Activated naive CD8-positive, alpha-beta T cell treated with anti-CD3 and anti-CD28 coated beads, Interleukin-2, amount 10 ng/mL, durations not matched to agents 7 days and 5 days (primary cell): ENCODE data around the gene KAZN. TPM values are rescaled to one million over a fixed set of nuclear protein-coding genes. Genes with fewer than 3 reads are reported as not detected.

ENCODE experiments used
- ATAC-seq: fragments of 150-1000 bp; cut with Tn5 transposase; one replicate; pipeline ENCODE4 v1.10.0; 2021; ENCODE audit warnings: low read depth, moderate library complexity
- POLR2A ChIA-PET: fragments of 350-600 bp; sonication (Branson Sonifier 250); formaldehyde crosslinking; loops from one replicate; lab custom pipeline; 2021; ENCODE audit warnings: antibody characterized with exemption; lab: Charles Lee
- DNase-seq: peaks from one replicate; pipeline ENCODE4 v3.0.0; 2021
- H3K27ac Mint-ChIP-seq: one replicate; pipeline ENCODE4 v1.8.0; 2022; ENCODE audit warnings: mild to moderate bottlenecking, mixed read lengths
- H3K27me3 Mint-ChIP-seq: one replicate; pipeline ENCODE4 v1.8.0; 2022; ENCODE audit warnings: mild to moderate bottlenecking, moderate library complexity, mixed read lengths
- H3K36me3 Mint-ChIP-seq: one replicate; pipeline ENCODE4 v1.8.0; 2021; ENCODE audit warnings: mild to moderate bottlenecking, mixed read lengths
- H3K4me1 Mint-ChIP-seq: one replicate; pipeline ENCODE4 v1.8.0; 2021; ENCODE audit warnings: mixed read lengths
- H3K4me3 Mint-ChIP-seq: one replicate; pipeline ENCODE4 v1.8.0; 2022; ENCODE audit warnings: mild to moderate bottlenecking, moderate library complexity, mixed read lengths
- H3K9me3 Mint-ChIP-seq: one replicate; pipeline ENCODE4 v1.8.0; 2021; ENCODE audit warnings: mixed read lengths
- total RNA-seq, 2 experiments: library from RNA; stranded (reverse); gene quantifications; one replicate each; pipeline ENCODE4 v1.2.3, GENCODE V29; 2021

KAZN gene
- total RNA-seq, 2 experiments from 2014 or later = 0.91 to 1.4 TPM

DNA sequence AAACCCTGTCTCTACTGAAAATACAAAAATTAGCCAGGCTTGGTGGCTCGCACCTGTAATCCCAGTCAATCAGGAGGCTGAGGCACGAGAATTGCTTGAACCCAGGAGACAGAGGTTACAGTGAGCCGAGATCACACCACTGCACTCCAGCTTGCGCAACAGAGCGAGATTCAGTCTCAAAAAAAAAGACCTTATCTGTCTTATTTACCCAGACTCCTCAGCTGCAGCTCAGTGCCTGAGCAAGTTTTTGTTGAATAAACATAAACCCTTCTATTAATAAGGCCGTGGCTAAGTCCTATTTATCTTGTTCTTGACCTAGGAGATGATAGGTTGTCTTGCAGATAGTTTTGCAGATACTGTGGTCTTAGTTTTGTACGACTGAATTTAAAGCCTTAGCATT, 418.6 kb downstream of the KAZN start:
- no peak for DNase-seq
- no peak overlapping the region for H3K27ac Mint-ChIP-seq
- no peak overlapping the region for H3K4me3 Mint-ChIP-seq
- POLR2A ChIA-PET = no interaction called here
- H3K36me3 Mint-ChIP-seq = no peaks in the 10 kb centered on the region
- no peaks in the 10 kb centered on the region for H3K27me3 Mint-ChIP-seq
- H3K9me3 Mint-ChIP-seq = no peaks in the 10 kb centered on the region
- H3K4me1 Mint-ChIP-seq = peaks cover 2% of the 10 kb centered on the region
- no peak for ATAC-seq

DNA sequence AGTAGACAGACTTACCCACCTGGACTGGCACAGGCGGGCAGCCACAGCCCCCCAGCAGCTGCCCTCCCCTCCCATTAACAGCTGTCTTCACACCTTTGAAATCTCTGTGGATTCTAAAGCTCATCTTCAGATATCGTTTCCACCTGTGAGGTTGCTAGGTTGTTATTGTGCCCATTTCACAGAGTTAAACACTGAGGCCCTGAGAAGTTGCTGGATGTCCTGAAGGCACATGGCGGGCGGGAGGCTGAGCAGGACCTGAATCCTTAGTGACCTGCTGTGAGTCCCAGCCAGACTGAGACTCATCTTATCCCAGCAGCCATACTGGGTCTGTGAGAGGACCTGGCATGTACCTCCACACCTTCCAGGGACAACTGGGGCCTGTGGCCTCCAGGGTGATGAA, 420.3 kb downstream of the KAZN start:
- Mint-ChIP-seq H3K27me3 (no peaks in the 10 kb centered on the region), H3K4me1 (peaks cover 2% of the 10 kb centered on the region), H3K4me3 (no peak overlapping the region), H3K27ac (no peak overlapping the region), H3K36me3 (no peaks in the 10 kb centered on the region), H3K9me3 (no peaks in the 10 kb centered on the region)
- DNase-seq = no peak
- POLR2A ChIA-PET = no interaction called here
- no peak for ATAC-seq

DNA sequence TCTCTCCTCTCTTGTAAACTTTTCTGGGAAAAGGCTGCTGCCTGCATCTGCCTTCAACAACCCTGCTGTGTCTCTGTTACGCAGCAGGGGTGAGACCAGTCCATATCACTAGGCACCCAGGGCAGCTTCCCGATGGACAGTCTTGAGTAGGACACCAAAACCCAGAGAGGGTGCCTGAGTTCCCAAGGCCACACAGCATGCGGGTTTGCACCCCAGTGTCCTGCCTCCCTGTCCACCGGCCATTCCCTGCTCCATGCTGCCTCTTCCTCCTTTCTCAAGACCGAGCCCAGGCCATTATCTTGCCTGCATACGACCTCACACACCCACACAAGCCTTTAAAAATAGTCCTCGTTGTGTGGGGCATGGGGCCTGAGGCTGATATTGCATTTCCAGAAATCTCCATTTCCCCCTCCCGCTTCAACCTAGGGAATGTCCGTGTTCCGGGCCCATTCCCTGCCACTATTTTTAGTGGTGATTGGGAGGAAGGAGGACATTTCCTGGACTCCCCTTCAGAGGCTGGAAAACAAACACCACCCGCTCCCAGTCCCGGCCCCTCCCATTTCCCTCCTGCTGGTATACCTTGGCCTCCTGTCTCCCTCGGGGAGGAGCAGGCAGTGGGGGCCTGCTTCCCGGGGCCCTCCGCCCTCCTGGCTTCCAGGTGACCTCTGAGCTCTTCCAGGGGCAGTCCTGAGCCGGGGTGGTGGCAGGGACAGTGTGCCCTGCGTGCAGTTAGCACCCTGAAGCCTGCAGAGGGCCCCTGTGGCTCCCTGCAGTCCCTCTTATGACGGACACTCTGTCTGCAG, 422.7 kb downstream of the KAZN start:
- no peak overlapping the region for H3K4me3 Mint-ChIP-seq
- no peaks in the 10 kb centered on the region for H3K4me1 Mint-ChIP-seq
- POLR2A ChIA-PET = no interaction called here
- DNase-seq = no peak
- no peak for ATAC-seq
- no peaks in the 10 kb centered on the region for H3K9me3 Mint-ChIP-seq
- H3K36me3 Mint-ChIP-seq = no peaks in the 10 kb centered on the region
- H3K27me3 Mint-ChIP-seq = no peaks in the 10 kb centered on the region
- no peak overlapping the region for H3K27ac Mint-ChIP-seq

DNA sequence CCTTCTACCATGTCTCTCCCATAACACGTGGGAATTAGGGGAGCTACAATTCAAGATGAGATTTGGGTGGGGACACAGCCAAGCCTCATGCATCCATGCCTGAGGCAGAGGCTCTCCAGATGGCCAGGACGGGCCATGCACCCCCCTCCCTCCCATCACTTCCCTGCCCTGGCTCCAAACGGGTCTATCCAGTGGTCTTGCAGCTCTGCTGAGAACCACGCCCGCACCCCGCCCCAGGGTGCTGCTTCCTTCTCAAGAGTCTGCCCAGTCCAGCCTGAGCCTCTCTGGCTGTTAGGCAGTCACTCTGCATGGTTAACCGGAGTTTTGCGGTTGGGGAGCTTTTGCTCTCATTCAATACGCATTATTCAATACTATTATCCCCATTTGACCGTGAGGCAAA, 423.6 kb downstream of the KAZN start:
- POLR2A ChIA-PET = no interaction called here
- ATAC-seq (no peak), DNase-seq (no peak)
- H3K4me1 Mint-ChIP-seq = no peaks in the 10 kb centered on the region
- H3K36me3 Mint-ChIP-seq = no peaks in the 10 kb centered on the region
- no peaks in the 10 kb centered on the region for H3K27me3 Mint-ChIP-seq
- no peak overlapping the region for H3K4me3 Mint-ChIP-seq
- H3K27ac Mint-ChIP-seq = no peak overlapping the region
- H3K9me3 Mint-ChIP-seq = no peaks in the 10 kb centered on the region

DNA sequence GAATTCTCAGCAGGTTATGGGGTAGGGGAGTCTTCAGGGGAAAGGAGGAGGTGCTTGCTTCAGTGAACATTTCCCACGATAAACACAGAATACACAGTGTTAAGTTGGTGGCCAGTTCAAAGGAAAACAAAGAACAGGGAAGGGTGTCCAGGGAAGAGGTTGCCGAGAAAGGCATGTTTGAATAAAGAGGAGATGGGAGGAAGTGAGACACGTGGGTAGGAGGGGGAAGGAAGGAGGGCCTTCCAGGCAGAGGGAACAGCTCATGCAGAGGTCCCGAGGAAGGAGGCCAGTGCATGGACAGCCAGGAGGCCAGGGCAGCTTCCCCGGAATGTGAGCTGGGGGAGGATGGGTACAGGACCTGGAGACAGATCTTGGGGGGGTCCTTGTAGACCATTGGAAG, 424.7 kb downstream of the KAZN start:
- H3K27ac Mint-ChIP-seq = no peak overlapping the region
- ATAC-seq (no peak), DNase-seq (no peak)
- POLR2A ChIA-PET = no interaction called here
- H3K4me3 Mint-ChIP-seq = no peak overlapping the region
- no peaks in the 10 kb centered on the region for H3K9me3 Mint-ChIP-seq
- H3K4me1 Mint-ChIP-seq = no peaks in the 10 kb centered on the region
- no peaks in the 10 kb centered on the region for H3K36me3 Mint-ChIP-seq
- H3K27me3 Mint-ChIP-seq = no peaks in the 10 kb centered on the region

DNA sequence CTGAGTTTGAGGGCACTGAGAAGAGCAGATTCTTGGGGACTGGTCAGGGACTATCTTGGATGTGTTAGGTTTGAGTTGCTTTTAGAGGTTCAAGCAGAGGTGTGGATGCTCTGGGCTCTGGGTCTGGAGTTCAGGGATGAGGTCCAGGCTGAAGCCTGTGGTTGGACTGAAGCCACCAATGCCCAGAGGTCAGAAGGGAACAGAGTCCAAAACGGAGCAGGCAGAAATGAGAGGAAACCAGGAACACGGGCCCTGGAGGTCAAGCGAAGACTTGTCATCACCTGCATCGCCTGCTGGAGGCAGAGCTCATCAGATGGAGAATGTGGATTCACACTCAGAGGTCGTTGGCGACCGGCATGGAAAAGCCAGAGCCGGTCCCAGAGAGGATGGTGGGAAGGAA, 425.5 kb downstream of the KAZN start:
- POLR2A ChIA-PET = no interaction called here
- Mint-ChIP-seq H3K4me3 (no peak overlapping the region), H3K36me3 (no peaks in the 10 kb centered on the region), H3K27me3 (no peaks in the 10 kb centered on the region), H3K27ac (no peak overlapping the region), H3K4me1 (no peaks in the 10 kb centered on the region), H3K9me3 (no peaks in the 10 kb centered on the region)
- ATAC-seq (no peak), DNase-seq (no peak)

DNA sequence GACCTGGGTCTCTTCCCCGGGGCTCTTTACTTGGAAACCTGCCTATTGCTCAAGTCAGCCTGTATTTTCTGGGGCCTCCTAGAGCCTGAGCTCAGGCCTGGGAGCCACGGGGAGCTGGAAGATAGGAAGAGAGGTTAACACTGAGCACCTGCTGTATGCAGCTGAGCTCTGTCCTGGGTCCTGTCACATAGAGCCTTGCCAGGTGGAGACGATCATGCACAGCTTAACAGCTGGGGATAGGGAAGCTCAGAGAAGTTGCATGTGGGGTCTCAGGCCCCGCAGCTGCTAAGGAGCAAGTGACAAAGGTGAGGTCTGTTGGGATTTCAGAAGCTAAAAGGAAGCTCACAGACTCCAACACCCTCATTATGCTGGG, 427.6 kb downstream of the KAZN start:
- Mint-ChIP-seq H3K4me3 (no peak overlapping the region), H3K36me3 (no peaks in the 10 kb centered on the region), H3K4me1 (no peaks in the 10 kb centered on the region), H3K27ac (no peak overlapping the region), H3K27me3 (no peaks in the 10 kb centered on the region), H3K9me3 (no peaks in the 10 kb centered on the region)
- DNase-seq (no peak), ATAC-seq (no peak)
- POLR2A ChIA-PET = no interaction called here

DNA sequence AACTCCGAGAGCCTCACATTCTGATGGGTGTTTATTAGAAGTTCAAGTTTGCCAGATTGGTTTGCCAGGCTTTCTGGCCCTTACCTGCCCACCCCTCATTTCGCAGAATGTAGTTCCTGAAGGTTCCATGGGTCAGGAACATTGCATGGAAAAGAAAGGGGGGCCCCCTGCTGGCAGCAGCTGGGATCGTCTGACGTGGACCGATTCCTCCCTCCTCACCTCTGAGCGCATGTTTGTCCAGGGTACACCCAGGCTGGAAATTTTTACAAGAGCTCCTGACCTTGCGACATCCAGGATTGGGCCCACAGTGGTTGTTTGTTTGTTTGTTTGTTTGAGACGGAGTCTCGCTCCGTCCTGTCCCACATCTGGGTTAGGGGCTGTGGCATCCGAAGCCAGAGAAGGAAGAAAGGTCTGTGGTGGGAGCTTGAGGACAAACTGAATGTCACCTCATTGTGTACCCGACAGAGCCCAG, 429.1 kb downstream of the KAZN start:
- peak; percentile 56 for DNase-seq
- H3K4me1 Mint-ChIP-seq = no peaks in the 10 kb centered on the region
- POLR2A ChIA-PET = no interaction called here
- H3K36me3 Mint-ChIP-seq = no peaks in the 10 kb centered on the region
- ATAC-seq = no peak
- H3K27me3 Mint-ChIP-seq = peaks cover 2% of the 10 kb centered on the region
- no peak overlapping the region for H3K4me3 Mint-ChIP-seq
- H3K9me3 Mint-ChIP-seq = no peaks in the 10 kb centered on the region
- no peak overlapping the region for H3K27ac Mint-ChIP-seq

DNA sequence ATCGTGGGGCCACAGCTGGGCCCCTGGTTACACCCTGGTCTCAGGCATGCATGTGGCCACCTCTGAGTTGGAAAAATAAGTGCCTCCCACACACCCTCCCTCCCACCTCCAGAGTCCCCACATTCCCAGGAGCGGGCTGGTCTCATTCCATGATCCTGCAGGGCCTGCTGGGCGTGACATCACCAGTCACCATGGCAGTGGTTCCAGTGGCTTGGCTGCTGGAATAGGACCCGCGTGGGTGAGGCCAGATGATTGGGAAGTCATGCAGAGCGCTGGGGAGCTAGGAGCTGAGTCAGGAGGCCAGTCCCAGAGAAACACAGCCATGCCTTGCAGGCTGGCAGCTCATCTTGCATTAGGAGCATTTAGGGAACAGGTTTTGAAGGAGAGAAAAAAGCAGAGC, 429.6 kb downstream of the KAZN start:
- ATAC-seq = no peak
- Mint-ChIP-seq H3K36me3 (no peaks in the 10 kb centered on the region), H3K27me3 (peaks cover 2% of the 10 kb centered on the region), H3K4me3 (no peak overlapping the region), H3K4me1 (no peaks in the 10 kb centered on the region), H3K9me3 (no peaks in the 10 kb centered on the region), H3K27ac (no peak overlapping the region)
- POLR2A ChIA-PET = no interaction called here
- no peak for DNase-seq

DNA sequence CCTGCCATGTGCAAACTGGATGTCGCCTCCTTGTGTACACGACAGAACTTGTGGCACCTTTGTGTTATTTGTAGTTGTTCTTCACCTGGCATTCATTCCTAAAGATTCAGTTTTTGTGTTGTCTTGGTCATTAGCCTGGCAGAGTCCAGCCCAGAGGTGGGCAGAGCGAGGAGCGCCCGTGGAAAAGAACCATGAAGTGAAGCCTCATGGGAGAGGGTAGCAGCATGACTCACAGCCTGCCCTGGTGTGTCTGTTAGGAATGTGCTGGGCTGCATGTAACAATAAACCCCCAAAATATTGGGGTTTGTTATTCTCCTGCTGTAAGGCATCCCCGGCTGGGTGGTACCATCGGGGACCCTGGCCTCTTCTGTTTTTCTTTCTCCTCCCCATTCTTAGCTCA, 430.1 kb downstream of the KAZN start:
- ATAC-seq (no peak), DNase-seq (no peak)
- no peak overlapping the region for H3K27ac Mint-ChIP-seq
- peaks cover 2% of the 10 kb centered on the region for H3K27me3 Mint-ChIP-seq
- no peaks in the 10 kb centered on the region for H3K9me3 Mint-ChIP-seq
- no peak overlapping the region for H3K4me3 Mint-ChIP-seq
- peaks cover 2% of the 10 kb centered on the region for H3K4me1 Mint-ChIP-seq
- no peaks in the 10 kb centered on the region for H3K36me3 Mint-ChIP-seq
- POLR2A ChIA-PET = no interaction called here

DNA sequence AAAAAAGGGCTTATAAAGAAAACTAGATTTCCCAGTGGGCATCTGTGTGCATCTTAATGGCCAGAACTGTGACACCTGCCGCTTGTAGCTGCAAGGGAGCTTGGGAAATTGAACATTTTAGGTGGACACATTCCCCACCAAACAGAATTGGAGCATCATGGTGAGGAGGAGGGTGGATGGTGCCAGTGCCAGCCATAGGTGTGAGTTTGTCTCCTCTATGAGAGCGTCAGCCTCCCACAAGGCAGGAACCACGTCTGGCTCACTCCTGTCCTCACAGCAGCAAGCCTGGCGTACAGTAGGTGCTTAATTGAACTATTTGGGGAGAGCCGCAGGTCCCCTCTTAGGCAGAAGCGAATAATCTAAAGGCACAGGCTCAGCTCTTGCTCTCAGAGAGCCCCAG, 430.6 kb downstream of the KAZN start:
- ATAC-seq (no peak), DNase-seq (no peak)
- Mint-ChIP-seq H3K27me3 (peaks cover 2% of the 10 kb centered on the region), H3K27ac (no peak overlapping the region), H3K4me3 (no peak overlapping the region), H3K4me1 (peaks cover 6% of the 10 kb centered on the region), H3K36me3 (no peaks in the 10 kb centered on the region), H3K9me3 (no peaks in the 10 kb centered on the region)
- POLR2A ChIA-PET = no interaction called here

DNA sequence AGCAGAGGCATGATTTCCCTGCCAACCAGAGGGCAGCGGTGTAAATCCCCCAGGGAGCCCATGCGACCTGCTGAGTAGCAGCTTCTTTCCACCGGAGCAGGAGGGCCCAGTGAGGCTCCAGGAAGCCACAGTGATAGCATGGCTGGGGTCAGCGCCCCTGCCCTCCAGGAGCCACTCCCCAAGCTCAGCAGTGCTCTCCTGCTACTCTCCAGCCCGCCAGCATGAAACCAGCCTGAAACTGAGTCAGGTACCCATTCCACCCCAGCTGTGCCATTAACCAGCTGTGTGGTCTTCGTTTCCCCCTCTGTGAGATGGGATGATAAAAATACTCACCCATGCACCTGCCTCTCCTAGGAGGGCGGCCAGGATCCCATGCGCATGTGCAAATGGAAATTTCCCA, 431.3 kb downstream of the KAZN start:
- POLR2A ChIA-PET = no interaction called here
- no peak for DNase-seq
- ATAC-seq = no peak
- no peak overlapping the region for H3K27ac Mint-ChIP-seq
- peaks cover 7% of the 10 kb centered on the region for H3K4me1 Mint-ChIP-seq
- H3K36me3 Mint-ChIP-seq = no peaks in the 10 kb centered on the region
- no peaks in the 10 kb centered on the region for H3K9me3 Mint-ChIP-seq
- H3K4me3 Mint-ChIP-seq = no peak overlapping the region
- H3K27me3 Mint-ChIP-seq = peaks cover 2% of the 10 kb centered on the region

DNA sequence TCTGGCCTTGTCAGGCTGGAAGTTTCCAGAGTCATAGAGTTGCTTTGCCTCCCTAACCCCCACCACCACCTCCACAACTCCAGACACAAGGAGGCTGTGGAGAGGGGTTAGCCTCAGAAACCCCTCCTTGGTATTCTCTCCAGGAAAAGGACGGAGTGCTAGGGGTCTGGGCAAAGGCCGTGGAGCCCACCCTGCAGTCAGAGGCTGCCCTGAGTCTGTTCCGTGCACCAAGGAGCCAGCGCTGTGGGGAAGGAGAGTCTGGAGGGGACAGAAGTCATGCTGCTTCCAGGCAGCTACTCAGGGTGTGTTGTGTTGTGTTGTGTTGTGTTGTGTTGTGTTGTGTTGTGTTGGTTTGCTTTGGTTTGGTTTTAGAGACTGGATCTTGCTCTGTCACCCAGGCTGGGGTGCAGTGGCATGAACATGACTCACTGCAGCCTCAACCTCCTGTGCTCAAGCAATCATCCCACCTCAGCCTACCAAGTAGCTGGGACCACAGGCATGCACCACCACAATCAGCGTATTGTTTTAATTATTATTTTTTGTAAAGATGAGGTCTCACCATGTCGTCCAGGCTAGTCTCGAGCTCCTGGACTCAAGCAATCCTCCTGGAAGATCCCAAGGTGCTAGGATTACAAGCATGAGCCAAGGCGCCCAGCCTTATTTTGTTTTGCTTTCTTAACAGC, 432.9 kb downstream of the KAZN start:
- no peak for DNase-seq
- Mint-ChIP-seq H3K27me3 (peaks cover 2% of the 10 kb centered on the region), H3K36me3 (no peaks in the 10 kb centered on the region), H3K27ac (no peak overlapping the region), H3K9me3 (no peaks in the 10 kb centered on the region), H3K4me1 (peaks cover 7% of the 10 kb centered on the region), H3K4me3 (no peak overlapping the region)
- POLR2A ChIA-PET = no interaction called here
- no peak for ATAC-seq

DNA sequence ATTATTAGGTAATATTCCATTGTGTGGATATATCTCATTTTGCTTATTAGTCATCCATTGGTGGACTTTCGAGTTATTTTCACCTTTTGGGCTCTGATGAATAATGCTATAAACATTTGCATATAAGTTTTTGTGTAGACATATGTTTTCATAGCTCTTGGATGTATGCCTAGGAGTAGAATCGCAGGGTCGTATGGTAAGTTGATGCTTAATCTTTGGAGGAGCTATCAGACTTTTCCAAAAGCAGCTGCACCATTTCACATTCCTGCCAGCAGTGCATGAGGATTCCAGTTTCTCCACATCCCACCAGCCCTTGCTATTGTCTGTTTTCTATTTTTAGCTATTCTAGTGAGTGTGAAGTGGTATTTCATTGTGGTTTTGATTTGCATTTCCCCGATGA, 434.8 kb downstream of the KAZN start:
- no peak for DNase-seq
- Mint-ChIP-seq H3K27ac (no peak overlapping the region), H3K36me3 (no peaks in the 10 kb centered on the region), H3K4me1 (peaks cover 7% of the 10 kb centered on the region), H3K4me3 (no peak overlapping the region), H3K27me3 (peaks cover 2% of the 10 kb centered on the region), H3K9me3 (no peaks in the 10 kb centered on the region)
- no peak for ATAC-seq
- POLR2A ChIA-PET = no interaction called here
